OCI-LY3 (cell line): ENCODE data around the gene MACROD2.
A peak's percentile ranks its signal among the peaks of the same experiment; 100 is the strongest.
"Not testable (repeated sequence)": the region's sequence is repeated elsewhere in the genome, so short reads cannot be mapped to it uniquely, and the experiment has no call there.

Source experiments
- H2AFZ ChIP-seq: fragments of 200-600, 300-600 bp; shearing (Covaris generic); 2 replicates; pipeline ENCODE4 v1.6.0; 2014; ENCODE audit warnings: antibody characterized with exemption, low read depth, low read length
- H3K27ac ChIP-seq: fragments of 200-600, 300-600 bp; sonication (generic); 2 replicates; pipeline ENCODE4 v1.5.1; 2014; ENCODE audit warnings: mild to moderate bottlenecking, low read length, moderate library complexity, mixed read lengths
- H3K27me3 ChIP-seq: fragments of 200-600, 300-600 bp; sonication (generic); 2 replicates; pipeline ENCODE4 v1.6.1; 2014; ENCODE audit warnings: low read depth, low read length, mixed read lengths
- H3K36me3 ChIP-seq: fragments of 200-600, 300-600 bp; sonication (generic); replicated peaks from 2 replicates; pipeline ENCODE3; 2014; ENCODE audit warnings: low read depth, low read length, mixed read lengths
- H3K4me1 ChIP-seq: fragments of 300-600, 200-600 bp; sonication (generic); 2 replicates; pipeline ENCODE4 v1.6.1; 2014; ENCODE audit warnings: low read length, mixed read lengths
- H3K4me2 ChIP-seq: fragments of 200-600, 300-600 bp; sonication (generic); 2 replicates; pipeline ENCODE4 v1.6.1; 2014; ENCODE audit warnings: low read length, mixed read lengths
- H3K4me3 ChIP-seq: fragments of 300-600, 200-600 bp; sonication (generic); 2 replicates; pipeline ENCODE4 v1.5.1; 2014; ENCODE audit warnings: antibody characterized with exemption, mild to moderate bottlenecking, low read length, moderate library complexity
- H3K79me2 ChIP-seq: fragments of 300-600, 200-600 bp; shearing (Covaris generic); 2 replicates; pipeline ENCODE4 v1.6.1; 2014; ENCODE audit warnings: mild to moderate bottlenecking, low read length, mixed read lengths
- H3K9ac ChIP-seq: fragments of 300-600, 200-600 bp; shearing (Covaris generic); 2 replicates; pipeline ENCODE4 v1.6.0; 2014; ENCODE audit warnings: mild to moderate bottlenecking, low read length, moderate library complexity
- H3K9me3 ChIP-seq: fragments of 200-600, 300-600 bp; shearing (Covaris generic); 2 replicates; pipeline ENCODE4 v1.6.1; 2014; ENCODE audit warnings: low read length, mixed read lengths; ENCODE audit not compliant: insufficient read depth
- H4K20me1 ChIP-seq: fragments of 200-600, 300-600 bp; sonication (generic); 2 replicates; pipeline ENCODE4 v1.6.1; 2016; ENCODE audit warnings: low read length, mixed read lengths; ENCODE audit not compliant: insufficient read depth
- EZH2phosphoT487 ChIP-seq: fragments of 200-600 bp; shearing (Covaris generic); IDR thresholded peaks from 2 replicates; pipeline ENCODE4 v1.6.1; 2018; ENCODE audit warnings: antibody characterized with exemption, mixed run types, low read depth
- TF ChIP-seq, protein P1 (sequence below): fragments of 200-600, 300-600 bp; sonication (generic); IDR thresholded peaks from 2 replicates; pipeline ENCODE4 v1.5.1; 2014; ENCODE audit warnings: antibody characterized with exemption, low read length, low read depth

Gene MACROD2

DNA sequence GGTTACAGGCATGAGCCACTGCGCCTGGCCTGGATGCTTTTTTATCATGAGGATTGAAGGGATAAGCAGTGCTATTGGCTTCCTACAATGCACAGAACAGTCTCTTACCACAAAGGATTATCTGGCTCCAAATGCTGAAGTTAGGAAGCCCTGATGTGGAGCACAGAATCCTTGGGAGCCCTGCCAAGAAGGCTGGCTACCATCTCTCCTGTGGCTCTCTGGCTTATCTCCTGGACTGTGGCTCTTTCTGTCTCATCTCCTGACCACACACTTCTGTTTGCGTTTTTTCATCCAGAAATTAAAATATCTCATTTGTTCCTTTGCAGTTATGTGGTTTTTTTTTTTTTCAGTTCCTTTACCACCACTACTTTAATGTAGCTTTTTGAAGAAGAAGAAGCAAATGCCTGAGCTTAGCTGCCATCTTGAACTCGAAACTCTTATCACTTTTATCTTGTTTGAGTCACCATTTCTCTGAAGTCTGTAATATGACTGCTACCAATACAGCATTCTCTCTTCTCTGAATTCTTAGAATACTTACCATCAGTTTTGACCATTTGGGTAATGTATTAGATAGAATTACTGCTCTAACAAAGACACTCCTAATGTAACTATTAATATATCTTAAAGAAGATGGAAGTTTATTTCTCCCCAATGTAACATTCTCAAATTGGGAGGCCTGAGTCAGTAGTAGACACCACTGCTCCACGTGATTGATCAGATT is 1533.2 kb downstream of the MACROD2 start:
- Histone ChIP-seq H3K4me3 (no peak overlapping the region), H3K9me3 (no peaks in the 10 kb centered on the region), H3K79me2 (no peaks in the 10 kb centered on the region), H3K36me3 (no peaks in the 10 kb centered on the region), H3K4me2 (peak overlapping the region; percentile 13), H3K27ac (no peak overlapping the region), H3K4me1 (peaks cover 11% of the 10 kb centered on the region), H4K20me1 (no peaks in the 10 kb centered on the region), H2AFZ (no peak overlapping the region), H3K9ac (no peak overlapping the region), H3K27me3 (no peaks in the 10 kb centered on the region)
- TF ChIP-seq, protein P1, sequence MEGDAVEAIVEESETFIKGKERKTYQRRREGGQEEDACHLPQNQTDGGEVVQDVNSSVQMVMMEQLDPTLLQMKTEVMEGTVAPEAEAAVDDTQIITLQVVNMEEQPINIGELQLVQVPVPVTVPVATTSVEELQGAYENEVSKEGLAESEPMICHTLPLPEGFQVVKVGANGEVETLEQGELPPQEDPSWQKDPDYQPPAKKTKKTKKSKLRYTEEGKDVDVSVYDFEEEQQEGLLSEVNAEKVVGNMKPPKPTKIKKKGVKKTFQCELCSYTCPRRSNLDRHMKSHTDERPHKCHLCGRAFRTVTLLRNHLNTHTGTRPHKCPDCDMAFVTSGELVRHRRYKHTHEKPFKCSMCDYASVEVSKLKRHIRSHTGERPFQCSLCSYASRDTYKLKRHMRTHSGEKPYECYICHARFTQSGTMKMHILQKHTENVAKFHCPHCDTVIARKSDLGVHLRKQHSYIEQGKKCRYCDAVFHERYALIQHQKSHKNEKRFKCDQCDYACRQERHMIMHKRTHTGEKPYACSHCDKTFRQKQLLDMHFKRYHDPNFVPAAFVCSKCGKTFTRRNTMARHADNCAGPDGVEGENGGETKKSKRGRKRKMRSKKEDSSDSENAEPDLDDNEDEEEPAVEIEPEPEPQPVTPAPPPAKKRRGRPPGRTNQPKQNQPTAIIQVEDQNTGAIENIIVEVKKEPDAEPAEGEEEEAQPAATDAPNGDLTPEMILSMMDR: no peak
- TF ChIP-seq EZH2phosphoT487: no peak

DNA sequence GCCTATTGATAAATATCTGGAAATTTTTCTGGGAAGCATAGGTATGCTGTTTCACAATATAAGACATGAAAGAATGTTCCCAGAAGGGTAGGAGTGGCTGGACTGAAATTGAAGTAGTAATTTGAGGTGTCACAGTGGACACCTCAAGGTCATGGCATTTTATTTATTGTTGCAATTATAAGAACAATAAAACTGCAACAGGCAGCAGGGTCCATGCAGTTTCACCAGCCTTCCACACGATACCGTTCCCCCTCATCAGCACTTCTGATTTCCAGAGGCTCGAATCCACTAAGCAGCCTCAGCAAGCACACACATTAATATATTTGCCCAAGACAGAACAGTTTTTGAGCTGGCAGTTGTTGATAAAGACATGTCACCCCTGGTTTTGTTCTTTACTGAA is 1540.5 kb downstream of the MACROD2 start:
- Histone ChIP-seq H3K4me1 (no peaks in the 10 kb centered on the region), H3K9me3 (no peaks in the 10 kb centered on the region), H3K27ac (no peak overlapping the region), H3K79me2 (no peaks in the 10 kb centered on the region), H3K36me3 (no peaks in the 10 kb centered on the region), H3K9ac (no peak overlapping the region), H3K27me3 (no peaks in the 10 kb centered on the region), H3K4me2 (no peak overlapping the region), H3K4me3 (no peak overlapping the region), H4K20me1 (no peaks in the 10 kb centered on the region), H2AFZ (no peak overlapping the region)
- TF ChIP-seq EZH2phosphoT487: no peak
- TF ChIP-seq, protein P1: no peak

DNA sequence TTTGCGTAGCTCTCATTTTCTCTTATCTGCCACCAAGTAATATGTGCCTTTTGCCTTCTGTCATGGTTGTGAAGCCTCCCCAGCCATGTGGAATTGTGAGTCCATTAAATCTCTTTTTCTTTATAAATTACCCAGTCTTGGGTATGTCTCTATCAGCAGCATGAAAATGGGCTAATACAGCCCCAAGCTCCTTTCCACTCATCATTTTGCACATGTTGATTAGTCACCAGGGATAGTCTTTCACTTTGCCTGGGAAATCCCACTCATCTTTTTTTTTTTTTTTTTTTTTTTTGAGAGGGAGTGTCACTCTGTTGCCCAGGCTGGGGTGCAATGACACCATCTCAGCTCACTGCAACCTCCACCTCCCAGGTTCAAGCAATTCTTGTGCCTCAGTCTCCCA is 1541.9 kb downstream of the MACROD2 start:
- H3K36me3 ChIP-seq, H3K9me3 ChIP-seq, H3K79me2 ChIP-seq, H2AFZ ChIP-seq, H3K4me3 ChIP-seq, H3K27me3 ChIP-seq, H3K9ac ChIP-seq, H4K20me1 ChIP-seq, H3K4me1 ChIP-seq, H3K27ac ChIP-seq, H3K4me2 ChIP-seq: not testable (repeated sequence)

DNA sequence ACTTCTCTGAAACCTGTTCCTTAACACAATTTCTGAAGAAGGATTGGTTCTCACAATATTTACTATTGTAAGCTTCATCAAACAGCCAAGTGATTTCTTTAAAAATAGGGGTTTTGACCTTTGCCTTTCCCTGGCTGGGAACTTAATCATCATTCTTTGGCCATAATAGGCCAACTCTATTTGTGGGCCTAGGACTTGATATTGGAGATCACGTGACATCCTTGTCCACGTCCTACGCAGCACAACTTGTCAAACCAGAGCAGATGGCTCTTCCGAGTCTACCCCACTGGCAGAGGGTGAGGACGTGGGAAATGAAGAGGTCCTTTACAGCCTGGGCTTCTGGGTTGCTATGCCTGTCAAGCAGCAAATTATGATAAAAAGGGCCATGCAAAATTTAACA is 1547.3 kb downstream of the MACROD2 start:
- H3K79me2 ChIP-seq: no peaks in the 10 kb centered on the region
- no peak overlapping the region for H3K9ac ChIP-seq
- no peaks in the 10 kb centered on the region for H4K20me1 ChIP-seq
- H3K36me3 ChIP-seq: no peaks in the 10 kb centered on the region
- H3K27me3 ChIP-seq: no peaks in the 10 kb centered on the region
- TF ChIP-seq EZH2phosphoT487: no peak
- TF ChIP-seq, protein P1: no peak
- H3K27ac ChIP-seq: no peak overlapping the region
- H3K4me3 ChIP-seq: no peak overlapping the region
- no peak overlapping the region for H3K4me2 ChIP-seq
- no peak overlapping the region for H2AFZ ChIP-seq
- H3K9me3 ChIP-seq: no peaks in the 10 kb centered on the region
- no peaks in the 10 kb centered on the region for H3K4me1 ChIP-seq
